ENCODE data around the gene COX6A2. TPM values are rescaled to one million over a fixed set of nuclear protein-coding genes. Genes with fewer than 3 reads are reported as not detected.

COX6A2 gene
- total RNA-seq: not detected in 2 replicates

GRCh38 chr16:31428279-31428597 lies at the start of gene COX6A2:
COX6A2 (minus strand) TSS chr16:31428360; CDS start chr16:31428325, 35 bp downstream.

GRCh38 chr16:31471875-31472708 lies 43.9 kb upstream of the COX6A2 start, which contains the start of gene TGFB1I1:
TGFB1I1 (plus strand) TSS chr16:31472152; CDS start chr16:31472189, 37 bp downstream.

GRCh38 chr16:31458844-31459686 lies 30.9 kb upstream of the COX6A2 start, which contains the start of gene ARMC5:
ARMC5 (plus strand) TSS chr16:31459501; CDS start chr16:31459525, 24 bp downstream.

GRCh38 chr16:31393056-31393455 lies 35.1 kb downstream of the COX6A2 start, which contains the start of gene ITGAD:
ITGAD (plus strand) TSS chr16:31393335; CDS start chr16:31393361, 26 bp downstream.

Other genes with a start within 250 kb of the COX6A2 start
- 79.6 and 121 TPM in 2 replicates for gene FUS, start 248.2 kb downstream of the COX6A2 start, total RNA-seq
- 57.3 and 76.4 TPM in 2 replicates for gene PYCARD, start 225.6 kb downstream of the COX6A2 start, total RNA-seq
- gene TRIM72, start 214.2 kb downstream of the COX6A2 start, total RNA-seq: under 0.01 TPM in 1 of 2 replicates, not detected in the other
- not detected in 2 replicates for gene PYDC1, start 211.2 kb downstream of the COX6A2 start, total RNA-seq
- 0.11 TPM in 1 of 2 replicates, not detected in the other for gene ITGAM, start 168.4 kb downstream of the COX6A2 start, total RNA-seq
- 1.2 and 3.4 TPM in 2 replicates for gene ITGAX, start 73.2 kb downstream of the COX6A2 start, total RNA-seq
- gene ITGAD, start 35.0 kb downstream of the COX6A2 start, total RNA-seq: not detected in 2 replicates
- 0.11 and 0.12 TPM in 2 replicates for gene ZNF843, start 14.4 kb upstream of the COX6A2 start, total RNA-seq
- gene ARMC5, start 31.1 kb upstream of the COX6A2 start, total RNA-seq: 7.4 and 7.5 TPM in 2 replicates
- 35.5 and 47.9 TPM in 2 replicates for gene TGFB1I1, start 43.8 kb upstream of the COX6A2 start, total RNA-seq
- under 0.01 TPM in 1 of 2 replicates, not detected in the other for gene SLC5A2, start 54.8 kb upstream of the COX6A2 start, total RNA-seq
- 55.2 and 80.9 TPM in 2 replicates for gene RUSF1, start 80.0 kb upstream of the COX6A2 start, total RNA-seq
- gene AHSP, start 99.5 kb upstream of the COX6A2 start, total RNA-seq: not detected in 2 replicates

Data from uterine smooth muscle cell (primary cell).